WTC11 (cell line): ENCODE results near the gene IPO13. TPM values are rescaled to one million over a fixed set of nuclear protein-coding genes. Genes with fewer than 3 reads are reported as not detected.
A peak's percentile ranks its signal among the peaks of the same experiment; 100 is the strongest.

Source experiments
- ATAC-seq: fragments of 200-7000 bp; cut with Tn5 transposase; 2 replicates; pipeline ENCODE4 v1.10.0; 2021; ENCODE audit warnings: mild to moderate bottlenecking, moderate library complexity
- CTCF ChIA-PET: fragments of 300-600 bp; sonication (Branson Sonifier 250); formaldehyde crosslinking; loops from one replicate; lab custom pipeline; 2021; ENCODE audit warnings: antibody characterized with exemption; lab: Charles Lee
- POLR2A ChIA-PET: fragments of 350-600 bp; sonication (Branson Sonifier 250); formaldehyde crosslinking; loops from one replicate; lab custom pipeline; 2021; ENCODE audit warnings: antibody characterized with exemption; lab: Charles Lee
- DNase-seq: peaks from one replicate; pipeline ENCODE4 v3.0.0; 2021; ENCODE audit warnings: low spot score
- H3K27ac Mint-ChIP-seq: 2 replicates; pipeline ENCODE4 v1.8.0; 2021; ENCODE audit warnings: mixed read lengths
- H3K27me3 Mint-ChIP-seq: 2 replicates; pipeline ENCODE4 v1.8.0; 2021; ENCODE audit warnings: low read depth, mild to moderate bottlenecking, moderate library complexity, mixed read lengths
- H3K36me3 Mint-ChIP-seq: 2 replicates; pipeline ENCODE4 v1.8.0; 2021; ENCODE audit warnings: mixed read lengths
- H3K4me1 Mint-ChIP-seq: 2 replicates; pipeline ENCODE4 v1.8.0; 2022; ENCODE audit warnings: mixed read lengths
- H3K4me3 Mint-ChIP-seq: 2 replicates; pipeline ENCODE4 v1.8.0; 2021; ENCODE audit warnings: mild to moderate bottlenecking, moderate library complexity, mixed read lengths
- H3K9me3 Mint-ChIP-seq: 2 replicates; pipeline ENCODE4 v1.8.0; 2021; ENCODE audit warnings: mixed read lengths
- ARID4B ChIP-seq: sonication (generic); formaldehyde crosslinking; IDR thresholded peaks from 2 replicates; pipeline ENCODE4 v1.8.0; 2023; ENCODE audit warnings: missing genetic modification reagents, mild to moderate bottlenecking, borderline replicate concordance
- ATF1 ChIP-seq: sonication (generic); formaldehyde crosslinking; IDR thresholded peaks from 2 replicates; pipeline ENCODE4 v1.8.1; 2023; ENCODE audit warnings: mild to moderate bottlenecking, moderate library complexity, missing genetic modification reagents
- CBFB ChIP-seq: sonication (generic); formaldehyde crosslinking; IDR thresholded peaks from 2 replicates; pipeline ENCODE4 v1.8.1; 2022; ENCODE audit warnings: mild to moderate bottlenecking, low read depth, missing genetic modification reagents
- CDX4 ChIP-seq: fragments of 250-450 bp; sonication (Bioruptor Pico); IDR thresholded peaks from 2 replicates; pipeline ENCODE4 v1.9.0; 2021; ENCODE audit warnings: moderate library complexity, mild to moderate bottlenecking, inconsistent platforms, borderline replicate concordance
- CTCF ChIP-seq: fragments of 200-600 bp; IDR thresholded peaks from 2 replicates; pipeline ENCODE4 v1.8.0; 2022; ENCODE audit warnings: antibody characterized with exemption
- GRHL2 ChIP-seq: fragments of 250-450 bp; sonication (Bioruptor Pico); IDR thresholded peaks from 2 replicates; pipeline ENCODE4 v1.8.0; 2022; ENCODE audit warnings: mild to moderate bottlenecking, moderate library complexity; ENCODE audit not compliant: insufficient replicate concordance, severe bottlenecking
- HMGA2 ChIP-seq: fragments of 250-450 bp; sonication (Bioruptor Pico); IDR thresholded peaks from 2 replicates; pipeline ENCODE4 v1.4.0; 2021; ENCODE audit warnings: mild to moderate bottlenecking, moderate library complexity
- HMGXB4 ChIP-seq: sonication (generic); formaldehyde crosslinking; IDR thresholded peaks from 2 replicates; pipeline ENCODE4 v1.8.1; 2023; ENCODE audit warnings: mild to moderate bottlenecking, moderate library complexity, missing genetic modification reagents
- NR1H2 ChIP-seq: sonication (generic); formaldehyde crosslinking; IDR thresholded peaks from 2 replicates; pipeline ENCODE4 v1.9.0; 2021; ENCODE audit warnings: mild to moderate bottlenecking, moderate library complexity, missing genetic modification reagents
- NR3C1 ChIP-seq: sonication (generic); formaldehyde crosslinking; conservative IDR thresholded peaks from 2 replicates; pipeline ENCODE4 v1.8.1; 2023; ENCODE audit warnings: low read depth, mild to moderate bottlenecking, missing genetic modification reagents
- SMAD3 ChIP-seq: sonication (generic); formaldehyde crosslinking; IDR thresholded peaks from 2 replicates; pipeline ENCODE4 v1.8.0; 2022; ENCODE audit warnings: missing genetic modification reagents, mild to moderate bottlenecking, borderline replicate concordance
- SMAD4 ChIP-seq: sonication (generic); formaldehyde crosslinking; IDR thresholded peaks from 2 replicates; pipeline ENCODE4 v1.8.0; 2022; ENCODE audit warnings: mild to moderate bottlenecking, missing genetic modification reagents
- TEAD4 ChIP-seq: sonication (generic); formaldehyde crosslinking; IDR thresholded peaks from 2 replicates; pipeline ENCODE4 v1.8.0; 2022; ENCODE audit warnings: mild to moderate bottlenecking, missing genetic modification reagents
- TP53 ChIP-seq: sonication (generic); formaldehyde crosslinking; IDR thresholded peaks from 2 replicates; pipeline ENCODE4 v1.8.1; 2023; ENCODE audit warnings: mild to moderate bottlenecking, missing genetic modification reagents
- ZMAT4 ChIP-seq: fragments of 250-450 bp; sonication (Bioruptor Pico); IDR thresholded peaks from 2 replicates; pipeline ENCODE4 v1.9.0; 2021; ENCODE audit warnings: mild to moderate bottlenecking
- ZNF138 ChIP-seq: sonication (generic); formaldehyde crosslinking; conservative IDR thresholded peaks from 2 replicates; pipeline ENCODE4 v1.8.1; 2022; ENCODE audit warnings: mild to moderate bottlenecking, moderate library complexity, missing genetic modification reagents
- ZNF219 ChIP-seq: sonication (generic); formaldehyde crosslinking; IDR thresholded peaks from 2 replicates; pipeline ENCODE4 v1.8.0; 2023; ENCODE audit warnings: missing genetic modification reagents, mild to moderate bottlenecking, borderline replicate concordance
- ZNF263 ChIP-seq: sonication (generic); formaldehyde crosslinking; IDR thresholded peaks from 2 replicates; pipeline ENCODE4 v1.8.1; 2022; ENCODE audit warnings: low read depth, mild to moderate bottlenecking, moderate library complexity, missing genetic modification reagents
- total RNA-seq: library from RNA; stranded (reverse); gene quantifications from 3 replicates; pipeline ENCODE4 v1.2.3, GENCODE V29; 2021
- TF ChIP-seq, protein P1 (sequence below): sonication (generic); formaldehyde crosslinking; IDR thresholded peaks from 2 replicates; pipeline ENCODE4 v1.8.1; 2023; ENCODE audit warnings: mild to moderate bottlenecking, missing genetic modification reagents
- TF ChIP-seq, protein P2 (sequence below): sonication (generic); formaldehyde crosslinking; IDR thresholded peaks from 2 replicates; pipeline ENCODE4 v1.8.1; 2023; ENCODE audit warnings: mild to moderate bottlenecking, missing genetic modification reagents, moderate library complexity
- TF ChIP-seq, protein P3 (sequence below): sonication (generic); formaldehyde crosslinking; IDR thresholded peaks from 2 replicates; pipeline ENCODE4 v1.8.0; 2022; ENCODE audit warnings: mild to moderate bottlenecking, missing genetic modification reagents

The IPO13 gene
- total RNA-seq, 1 experiment from 2014 or later: 24.2 TPM

DNA sequence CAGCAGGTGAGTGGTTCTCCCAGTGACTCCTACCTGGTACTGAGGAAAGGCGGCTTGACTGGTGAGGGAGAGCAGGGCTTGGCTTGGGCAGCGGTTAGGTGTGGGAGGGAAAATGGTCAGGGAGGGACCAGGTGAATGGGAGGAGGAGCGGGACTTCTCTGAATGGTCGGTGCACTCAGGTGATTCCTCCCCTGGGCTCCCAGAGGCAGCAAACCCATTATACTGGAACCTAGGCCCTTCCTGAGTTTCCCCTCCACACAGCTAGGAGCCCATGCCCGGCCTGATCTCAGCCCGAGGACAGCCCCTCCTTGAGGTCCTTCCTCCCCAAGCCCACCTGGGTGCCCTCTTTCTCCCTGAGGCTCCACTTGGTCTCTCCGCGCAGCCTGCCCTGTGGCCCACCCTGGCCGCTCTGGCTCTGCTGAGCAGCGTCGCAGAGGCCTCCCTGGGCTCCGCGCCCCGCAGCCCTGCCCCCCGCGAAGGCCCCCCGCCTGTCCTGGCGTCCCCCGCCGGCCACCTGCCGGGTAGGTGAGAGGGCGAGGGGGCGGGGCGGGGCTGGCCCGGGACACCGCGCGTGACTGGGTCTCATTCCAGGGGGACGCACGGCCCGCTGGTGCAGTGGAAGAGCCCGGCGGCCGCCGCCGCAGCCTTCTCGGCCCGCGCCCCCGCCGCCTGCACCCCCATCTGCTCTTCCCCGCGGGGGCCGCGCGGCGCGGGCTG lies 10.9 kb upstream of the IPO13 start (continued):
- no peak for TF ChIP-seq ZNF138 (CRISPR knock-in tag)
- no peak for TF ChIP-seq CDX4 (CRISPR knock-in tag)
- TF ChIP-seq NR1H2 (CRISPR knock-in tag): no peak
- TF ChIP-seq, protein P1, sequence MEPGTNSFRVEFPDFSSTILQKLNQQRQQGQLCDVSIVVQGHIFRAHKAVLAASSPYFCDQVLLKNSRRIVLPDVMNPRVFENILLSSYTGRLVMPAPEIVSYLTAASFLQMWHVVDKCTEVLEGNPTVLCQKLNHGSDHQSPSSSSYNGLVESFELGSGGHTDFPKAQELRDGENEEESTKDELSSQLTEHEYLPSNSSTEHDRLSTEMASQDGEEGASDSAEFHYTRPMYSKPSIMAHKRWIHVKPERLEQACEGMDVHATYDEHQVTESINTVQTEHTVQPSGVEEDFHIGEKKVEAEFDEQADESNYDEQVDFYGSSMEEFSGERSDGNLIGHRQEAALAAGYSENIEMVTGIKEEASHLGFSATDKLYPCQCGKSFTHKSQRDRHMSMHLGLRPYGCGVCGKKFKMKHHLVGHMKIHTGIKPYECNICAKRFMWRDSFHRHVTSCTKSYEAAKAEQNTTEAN (CRISPR knock-in tag): no peak
- no peak for TF ChIP-seq SMAD3
- TF ChIP-seq NR3C1 (CRISPR knock-in tag): 0 out of 2 replicates have a peak, but pooled peaks have one; percentile 32
- no peak for TF ChIP-seq TP53 (CRISPR knock-in tag)
- no peak for TF ChIP-seq ZNF263
- TF ChIP-seq HMGA2: no peak
- TF ChIP-seq, protein P2, sequence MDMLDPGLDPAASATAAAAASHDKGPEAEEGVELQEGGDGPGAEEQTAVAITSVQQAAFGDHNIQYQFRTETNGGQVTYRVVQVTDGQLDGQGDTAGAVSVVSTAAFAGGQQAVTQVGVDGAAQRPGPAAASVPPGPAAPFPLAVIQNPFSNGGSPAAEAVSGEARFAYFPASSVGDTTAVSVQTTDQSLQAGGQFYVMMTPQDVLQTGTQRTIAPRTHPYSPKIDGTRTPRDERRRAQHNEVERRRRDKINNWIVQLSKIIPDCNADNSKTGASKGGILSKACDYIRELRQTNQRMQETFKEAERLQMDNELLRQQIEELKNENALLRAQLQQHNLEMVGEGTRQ (CRISPR knock-in tag): peak; percentile 23; the same call in 1 of the 2 replicates

- peaks cover 8% of the 10 kb centered on the region for H3K27me3 Mint-ChIP-seq
- POLR2A ChIA-PET: interaction anchor here (0.9 to 3.9 kb wide), 3 partner anchors 24 to 286 kb away, joined by 3 to 62 read pairs (median 4); partner anchors contain the start of gene KDM4A
- TF ChIP-seq ZMAT4 (CRISPR knock-in tag) (no peak), CBFB (CRISPR knock-in tag) (no peak), HMGXB4 (CRISPR knock-in tag) (peak; percentile 30), ZNF219 (CRISPR knock-in tag) (no peak), SMAD4 (CRISPR knock-in tag) (no peak), TEAD4 (CRISPR knock-in tag) (no peak), ARID4B (CRISPR knock-in tag) (0 out of 2 replicates have a peak, but pooled peaks have one; percentile 62), ATF1 (no peak), TP53 (CRISPR knock-in tag) (no peak), CTCF (0 out of 2 replicates have a peak, but pooled peaks have one; percentile 25), GRHL2 (CRISPR knock-in tag) (no peak), NR3C1 (CRISPR knock-in tag) (no peak)
- TF ChIP-seq, protein P3, sequence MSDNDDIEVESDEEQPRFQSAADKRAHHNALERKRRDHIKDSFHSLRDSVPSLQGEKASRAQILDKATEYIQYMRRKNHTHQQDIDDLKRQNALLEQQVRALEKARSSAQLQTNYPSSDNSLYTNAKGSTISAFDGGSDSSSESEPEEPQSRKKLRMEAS (CRISPR knock-in tag): 0 out of 2 replicates have a peak, but pooled peaks have one; percentile 39
Observed at GRCh38 chr1:43936431-43937151, 10.2 kb upstream of the IPO13 start.

More at GRCh38 chr1:43936431-43937151, 10.2 kb upstream of the IPO13 start:
- peaks cover 58% of the 10 kb centered on the region for H3K4me1 Mint-ChIP-seq
- ATAC-seq (peak; percentile 8), DNase-seq (peak; percentile 66)
- peak overlapping the region; percentile 78 for H3K4me3 Mint-ChIP-seq
- H3K36me3 Mint-ChIP-seq: no peaks in the 10 kb centered on the region
- no peaks in the 10 kb centered on the region for H3K9me3 Mint-ChIP-seq
- no peak overlapping the region for H3K27ac Mint-ChIP-seq
- CTCF ChIA-PET: interaction anchor here (0.9 to 11.9 kb wide), 16 partner anchors 10 to 371 kb away, joined by 3 to 992 read pairs (median 22); partner anchors contain the start of genes ATP6V0B, DPH2, IPO13 and ST3GAL3
